ENCODE data around the gene AKR1C2.
"Not testable (repeated sequence)": the region's sequence is repeated elsewhere in the genome, so short reads cannot be mapped to it uniquely, and the experiment has no call there.

The AKR1C2 gene

DNA sequence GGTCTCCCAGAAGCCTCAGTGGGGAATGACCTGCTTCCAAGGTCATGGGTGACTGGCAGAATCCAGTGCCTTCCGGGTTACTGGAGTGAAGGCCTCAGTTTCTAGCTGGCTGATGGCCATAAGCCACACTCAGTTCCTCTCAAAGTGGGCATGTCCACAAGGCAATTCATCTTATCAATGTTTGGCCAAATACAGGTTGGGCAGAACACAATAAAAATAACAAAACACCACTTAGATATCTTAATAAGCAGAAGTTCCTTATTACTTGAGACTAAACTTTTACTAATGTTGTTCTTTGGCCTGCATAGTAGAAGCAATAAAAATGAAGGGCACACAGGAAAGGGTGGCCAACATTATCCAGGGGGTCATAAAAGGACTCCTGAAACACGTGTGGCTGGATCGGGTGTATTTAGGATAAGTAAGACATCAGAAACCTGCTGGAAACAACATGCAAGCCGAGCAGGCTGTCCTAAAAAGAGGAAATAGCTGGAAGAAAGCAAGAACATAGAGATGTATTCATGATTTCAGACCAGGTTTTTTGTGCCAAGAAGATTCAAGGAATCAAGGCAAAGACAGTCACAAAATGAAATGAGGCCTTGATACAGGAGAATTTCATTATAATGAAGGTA is 19.6 kb upstream of the AKR1C2 start:
- no peak for DNase-seq

DNA sequence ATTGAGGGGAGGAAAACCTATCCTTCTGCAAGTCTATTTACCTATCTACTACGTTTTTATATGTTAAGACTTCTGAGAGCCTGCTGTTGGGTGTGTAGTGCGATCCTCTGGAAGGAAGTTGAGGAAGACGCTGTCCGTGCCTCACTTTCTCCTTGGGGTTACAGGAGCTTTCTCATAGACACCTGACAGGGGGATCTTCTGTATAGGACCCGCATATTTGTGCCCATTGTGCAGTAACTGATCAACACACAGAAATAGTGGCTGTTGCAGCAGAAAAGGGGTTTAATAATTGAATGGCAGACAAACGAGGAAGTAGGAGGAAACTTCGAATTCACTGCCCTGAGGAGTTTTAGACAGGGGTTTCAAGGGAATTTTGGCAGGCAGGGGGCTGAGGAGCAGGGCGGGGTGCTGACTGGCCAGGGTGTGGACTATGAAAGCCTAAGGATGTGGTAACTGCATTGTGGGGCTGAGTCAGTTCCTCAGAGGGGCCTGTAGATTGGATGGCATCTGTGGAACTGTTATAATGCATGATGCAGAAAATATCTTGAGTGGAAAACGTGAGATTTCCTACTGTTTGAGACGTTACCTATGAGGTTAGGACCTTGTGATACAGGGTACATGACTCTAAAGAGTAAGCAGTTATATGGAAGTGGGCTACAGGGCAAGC is 18.1 kb upstream of the AKR1C2 start:
- not testable (repeated sequence) for DNase-seq

DNA sequence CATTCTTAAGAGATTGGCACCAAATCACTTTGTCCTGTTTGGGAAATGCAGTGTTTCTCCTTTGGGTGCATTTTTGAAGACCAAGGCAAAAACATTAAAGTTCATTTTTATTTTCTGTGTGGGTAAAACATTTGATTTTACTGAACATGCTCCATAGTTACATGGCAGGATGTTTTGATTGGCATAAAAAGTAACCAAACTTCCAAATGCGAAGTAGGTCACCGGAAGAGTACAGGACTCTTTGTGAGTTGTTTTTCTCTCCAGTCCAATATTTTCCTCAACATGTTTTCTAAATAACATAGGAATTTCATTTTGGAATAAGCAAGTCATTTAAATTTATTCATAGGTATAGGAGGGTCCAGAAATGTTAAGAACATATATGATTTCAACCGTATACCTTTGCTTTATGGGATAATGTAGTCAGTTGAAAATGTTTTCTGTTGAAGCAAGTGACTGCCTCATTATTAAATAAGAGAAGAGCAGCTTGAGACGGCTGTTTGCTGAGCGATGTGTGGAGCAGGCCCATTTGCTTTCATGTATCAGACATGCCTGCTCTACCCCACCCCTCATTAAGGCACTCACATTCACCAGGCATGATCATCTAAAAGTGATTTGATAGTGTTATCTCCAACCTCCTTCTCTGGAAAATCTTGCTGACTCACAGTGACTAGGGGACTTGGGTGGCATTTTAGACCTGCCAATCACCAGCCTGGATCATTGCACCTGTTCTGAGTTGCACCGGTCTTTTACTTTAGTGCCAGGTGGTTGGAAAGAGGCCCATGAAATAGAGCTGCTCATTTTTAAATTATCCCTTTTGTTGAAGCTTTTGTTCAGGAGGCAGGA is 16.3 kb upstream of the AKR1C2 start:
- DNase-seq = not testable (repeated sequence)

DNA sequence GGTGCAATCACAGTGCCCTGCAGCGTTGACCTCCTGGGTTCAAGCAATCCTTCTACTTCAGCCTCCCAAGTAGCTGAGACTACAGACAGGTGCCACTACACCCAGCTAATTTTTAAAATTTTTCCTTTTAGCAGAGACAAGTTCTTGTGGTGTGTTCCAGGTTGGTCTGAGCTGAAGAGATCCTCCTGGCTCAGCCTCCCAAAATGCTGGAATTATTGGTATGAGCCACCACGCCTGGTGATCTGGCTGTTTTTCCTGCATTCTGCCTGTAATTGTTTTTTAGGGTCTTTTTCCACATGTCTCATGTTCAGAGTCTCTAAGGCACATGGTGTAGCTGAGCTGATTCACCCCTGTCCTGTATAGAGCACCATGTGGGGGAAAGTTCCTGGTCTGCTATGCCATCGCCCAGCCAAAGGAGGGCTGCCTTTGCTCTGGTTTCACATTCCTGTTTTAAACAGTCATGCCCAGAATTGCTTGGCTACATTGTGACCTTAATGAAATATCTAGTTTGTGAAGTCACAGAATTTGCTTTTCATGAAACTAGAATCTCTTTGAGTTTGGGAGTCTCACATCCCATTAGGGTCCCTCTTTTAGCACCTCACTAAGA is 15.1 kb upstream of the AKR1C2 start:
- DNase-seq = not testable (repeated sequence)

DNA sequence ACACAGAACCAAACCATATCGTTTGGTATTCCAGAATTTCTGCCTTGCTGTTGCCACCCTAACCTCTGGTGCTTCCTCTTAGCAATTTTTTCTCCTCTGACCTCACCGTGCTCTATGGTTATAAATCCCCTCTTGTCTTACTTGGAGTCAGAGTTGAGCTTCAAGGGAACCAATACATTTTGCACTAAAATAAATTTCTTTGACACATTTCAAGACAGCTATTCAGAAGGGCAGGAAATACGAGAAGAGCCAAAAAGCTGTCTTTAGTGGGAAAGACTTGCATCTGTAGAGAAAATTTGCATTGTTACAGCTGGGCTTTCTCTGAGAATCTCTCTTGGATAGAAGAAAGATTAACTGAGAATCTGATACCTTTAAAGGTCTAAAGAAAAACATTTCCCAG is 14.5 kb upstream of the AKR1C2 start:
- no peak for DNase-seq

DNA sequence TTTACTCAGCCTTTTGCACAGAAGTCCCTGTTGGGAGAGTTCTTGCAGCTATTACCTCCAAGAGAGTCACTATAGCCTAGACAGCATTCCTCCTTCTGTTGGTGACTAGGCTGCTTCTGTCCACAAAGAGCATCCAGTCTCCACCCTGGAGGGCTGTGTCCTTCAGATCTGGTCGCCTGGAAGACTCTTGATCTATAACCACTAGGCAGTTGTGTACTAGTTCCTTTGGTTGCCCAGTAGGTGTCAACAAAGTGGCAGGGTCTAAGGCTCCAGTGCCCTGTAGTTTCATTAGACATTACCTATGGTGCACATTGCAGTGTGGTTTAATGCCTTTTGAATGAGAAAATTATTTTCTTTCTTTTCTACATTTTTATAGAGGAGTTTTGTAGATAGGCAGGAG is 11.3 kb upstream of the AKR1C2 start:
- DNase-seq = no peak

DNA sequence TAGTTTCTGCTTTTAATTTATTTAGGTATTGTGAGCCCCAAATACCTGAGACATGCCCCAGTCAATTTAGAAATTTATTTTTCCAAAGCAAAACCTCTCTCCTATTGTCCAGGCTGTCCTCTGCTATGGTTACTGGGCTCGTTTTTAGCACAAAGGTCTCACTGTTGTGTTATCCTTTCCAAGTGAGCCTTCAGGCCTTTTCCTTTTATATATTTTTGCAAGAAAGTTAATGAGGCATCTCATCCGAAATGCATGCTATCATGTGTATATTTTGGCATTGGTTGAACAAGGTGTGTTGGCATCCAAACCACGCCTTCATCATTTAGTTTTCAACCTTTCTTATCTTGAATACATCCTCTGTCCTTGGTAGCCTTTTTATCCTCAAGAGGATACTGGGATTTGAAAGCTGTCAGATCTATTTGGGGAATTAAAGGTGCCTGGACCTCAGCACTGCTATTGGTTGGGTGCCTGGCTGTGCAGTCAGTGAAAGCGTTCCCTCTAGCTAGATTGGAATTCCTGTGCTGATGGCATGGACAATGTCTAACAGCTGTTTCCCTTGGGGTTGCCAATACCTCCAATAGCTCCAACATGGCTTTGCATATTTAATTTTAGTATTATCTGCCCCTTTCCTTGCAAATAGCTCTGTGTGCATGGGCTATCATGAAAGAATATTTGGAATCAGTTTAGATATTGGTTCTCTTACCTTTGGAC is 10.7 kb upstream of the AKR1C2 start:
- DNase-seq = not testable (repeated sequence)

DNA sequence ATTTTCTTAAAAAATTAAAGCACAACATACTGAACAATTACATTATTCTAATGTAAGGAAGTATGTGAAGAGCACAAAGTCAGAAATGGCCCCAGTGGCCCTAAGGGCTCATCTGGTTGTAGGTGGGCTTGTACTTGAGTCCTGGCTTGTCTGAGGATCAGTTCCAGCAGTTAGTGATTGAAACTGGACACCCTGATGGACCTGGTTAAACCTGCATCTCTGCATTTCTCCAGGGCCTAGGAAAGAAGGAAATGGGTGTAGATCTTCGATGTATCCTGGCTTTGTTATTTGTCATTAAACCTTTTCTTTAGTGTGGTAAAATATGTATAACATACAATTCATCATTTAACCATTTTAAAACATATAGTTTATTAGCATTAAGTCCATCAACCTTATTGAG is 9.7 kb upstream of the AKR1C2 start:
- no peak for DNase-seq

DNA sequence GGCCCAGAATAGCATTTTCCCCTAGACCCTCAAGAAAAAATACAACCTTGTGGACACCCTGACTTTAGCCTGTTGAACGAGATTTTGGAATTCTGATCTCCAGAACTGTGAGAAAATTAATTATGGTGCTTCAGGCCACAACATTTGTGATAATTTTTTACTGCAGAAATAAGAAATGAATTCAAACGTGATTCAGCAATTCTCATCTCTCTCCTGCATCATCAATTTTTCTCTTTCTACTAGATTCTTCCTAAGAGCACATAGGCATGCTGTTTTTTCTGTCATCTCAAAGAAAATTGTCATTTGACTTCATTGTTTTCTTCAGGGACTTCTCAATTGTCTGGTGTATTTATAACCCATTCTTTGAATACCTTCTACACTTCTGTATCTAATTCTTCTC is 8.9 kb upstream of the AKR1C2 start:
- DNase-seq = no peak

DNA sequence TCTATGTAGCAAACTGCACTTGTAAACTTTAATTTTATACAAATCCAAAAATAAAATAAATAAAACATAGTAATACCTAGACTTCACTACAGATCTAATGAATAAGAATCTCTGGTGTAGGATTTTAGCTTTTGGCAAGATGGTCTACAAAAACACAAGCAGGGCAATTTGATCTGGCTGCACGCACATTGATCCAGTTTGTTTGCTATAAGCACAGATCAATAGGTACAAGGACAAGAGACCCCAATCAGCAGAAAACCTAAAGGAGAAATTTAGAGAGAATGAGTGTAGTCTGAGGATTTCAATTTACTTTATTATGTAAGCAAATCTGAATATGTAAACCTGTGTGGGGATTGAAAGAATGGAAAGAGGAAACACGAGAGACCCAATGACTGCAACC is 7.7 kb upstream of the AKR1C2 start:
- not testable (repeated sequence) for DNase-seq

DNA sequence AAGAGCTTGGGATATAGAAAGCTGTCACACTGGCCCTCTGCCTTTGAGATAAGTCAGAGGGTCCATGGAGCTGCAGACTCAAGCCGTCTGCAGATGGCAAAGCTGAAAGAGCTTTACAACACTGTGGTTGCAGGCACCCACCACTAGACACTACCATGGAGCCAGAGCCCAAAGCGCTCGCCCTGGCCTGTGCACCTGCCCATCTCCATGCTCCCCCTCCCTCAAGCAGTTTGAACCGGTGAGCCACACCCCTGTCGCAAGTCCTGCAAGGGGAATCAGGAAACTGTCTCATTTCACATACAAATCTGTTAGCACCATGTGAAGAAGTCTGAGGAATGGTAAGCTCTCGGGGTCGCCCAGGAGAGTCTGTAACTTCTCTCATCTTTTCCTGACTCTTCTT is 6.4 kb upstream of the AKR1C2 start:
- DNase-seq = not testable (repeated sequence)

DNA sequence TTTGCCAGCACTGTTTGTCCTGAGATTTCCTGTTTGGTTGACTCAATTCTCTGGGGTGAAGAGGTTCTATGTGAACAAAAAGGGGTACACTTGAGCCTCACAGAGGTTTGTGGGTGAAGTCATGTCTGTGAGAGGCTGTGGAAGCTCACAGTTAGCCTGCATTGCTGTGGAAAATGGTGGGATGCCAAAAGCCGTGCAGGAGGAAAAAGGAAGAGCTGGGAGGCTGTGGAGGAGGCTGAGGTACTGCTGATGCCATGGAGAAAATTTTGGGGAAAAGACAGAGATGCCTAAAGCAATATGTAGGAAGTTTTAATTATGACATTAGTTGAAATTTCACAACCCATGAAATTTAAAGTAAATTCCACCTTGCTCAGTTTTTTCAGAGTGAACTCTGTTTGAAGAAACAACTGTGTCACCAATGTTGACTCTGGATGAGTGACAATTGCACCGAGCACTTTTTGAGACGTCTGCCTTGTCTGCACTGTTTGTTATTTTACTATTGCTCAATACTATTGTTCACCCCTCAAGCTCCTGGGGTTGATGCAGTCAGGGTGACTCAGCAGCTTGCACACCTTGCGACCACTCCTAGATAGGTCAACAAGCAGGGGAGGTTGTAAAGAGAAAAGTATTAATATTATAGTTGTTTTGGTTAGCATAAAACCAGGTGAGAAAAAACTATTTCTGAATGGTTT is 5.3 kb upstream of the AKR1C2 start:
- not testable (repeated sequence) for DNase-seq

DNA sequence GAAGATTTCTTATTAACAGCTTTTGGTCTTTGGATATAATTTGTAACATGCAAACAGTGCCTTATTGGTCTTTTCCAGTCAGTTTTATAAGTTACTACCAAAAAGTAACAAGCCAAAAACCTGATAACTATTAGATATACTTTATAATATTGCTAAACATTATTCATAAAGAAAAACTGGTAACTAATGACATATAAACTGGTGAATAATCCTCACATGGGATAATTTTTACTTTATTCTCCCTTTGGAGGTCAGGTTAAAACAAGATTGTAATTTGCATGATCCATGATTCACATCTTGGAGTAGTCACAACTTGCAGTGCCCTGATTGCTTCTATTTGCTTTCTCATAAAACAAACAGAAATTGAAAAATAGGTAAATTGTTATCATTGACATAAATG is 844 bp upstream of the AKR1C2 start:
- not testable (repeated sequence) for DNase-seq

DNA sequence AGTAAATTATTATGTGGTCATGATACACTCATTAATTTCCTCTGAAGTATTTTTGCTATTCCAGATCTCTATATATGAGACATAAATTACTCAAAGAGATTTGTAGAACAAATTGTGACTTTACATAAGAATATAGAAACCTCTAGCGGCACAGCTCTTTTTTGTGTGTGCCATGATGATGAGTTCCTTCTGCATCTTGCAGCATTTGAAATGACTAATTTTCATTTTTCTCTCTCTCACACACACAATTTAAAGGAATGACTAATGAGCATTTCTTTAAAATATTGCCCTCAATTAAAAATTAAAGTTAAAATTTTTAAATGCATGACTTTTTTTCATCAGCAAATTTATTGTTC is 351 bp upstream of the AKR1C2 start:
- DNase-seq = not testable (repeated sequence)

DNA sequence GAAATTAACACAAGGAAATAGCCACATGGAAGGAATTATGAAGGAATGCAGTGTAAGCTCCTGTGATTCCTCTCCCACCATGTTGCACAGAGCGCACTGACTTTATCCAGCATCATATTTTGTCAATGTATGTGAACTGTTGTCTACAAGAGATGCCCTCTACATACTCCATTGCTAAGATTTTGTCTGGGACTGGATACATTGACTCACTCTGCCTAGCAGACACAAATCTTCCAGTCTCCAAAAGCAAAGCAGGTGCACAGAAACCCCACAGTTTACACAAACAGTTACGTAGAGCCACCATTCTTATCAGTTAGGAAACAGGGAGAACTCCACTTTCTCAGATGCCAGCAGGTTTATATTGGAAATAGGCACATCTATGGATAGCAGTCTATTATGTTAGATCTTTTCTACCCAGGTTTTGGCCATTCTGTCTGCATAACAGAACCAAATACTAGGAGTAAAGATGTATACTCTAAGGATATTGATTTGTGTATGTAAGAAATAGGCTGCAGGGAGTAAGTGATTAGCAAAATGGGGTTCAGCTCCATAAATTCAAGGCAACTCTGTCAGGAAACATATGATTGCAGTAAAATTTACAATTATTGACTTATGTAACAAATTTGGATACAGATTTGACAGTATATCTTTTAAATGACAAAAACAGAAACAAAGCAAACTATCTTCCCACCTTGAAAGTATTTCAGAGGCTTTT is 1.5 kb downstream of the AKR1C2 start:
- no peak for DNase-seq

DNA sequence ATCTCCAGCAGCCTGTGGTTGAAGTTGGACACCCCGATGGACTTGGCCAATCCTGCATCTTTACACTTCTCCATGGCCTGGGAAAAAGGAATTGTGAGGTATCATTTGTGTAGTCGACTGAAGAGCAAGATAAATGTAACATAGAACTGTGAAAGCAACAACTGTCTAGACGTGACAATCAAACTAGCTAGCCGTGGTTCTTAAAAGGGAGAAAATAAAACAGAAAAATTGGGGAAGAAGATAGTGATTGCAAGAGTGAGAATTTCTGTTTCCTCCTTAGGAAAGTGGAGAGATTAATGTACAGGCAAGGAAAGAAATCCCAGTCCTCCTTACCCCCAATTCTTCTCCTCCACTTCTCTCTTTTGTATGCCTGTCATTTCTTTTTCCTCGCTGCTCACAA is 5.0 kb downstream of the AKR1C2 start:
- no peak for DNase-seq

DNA sequence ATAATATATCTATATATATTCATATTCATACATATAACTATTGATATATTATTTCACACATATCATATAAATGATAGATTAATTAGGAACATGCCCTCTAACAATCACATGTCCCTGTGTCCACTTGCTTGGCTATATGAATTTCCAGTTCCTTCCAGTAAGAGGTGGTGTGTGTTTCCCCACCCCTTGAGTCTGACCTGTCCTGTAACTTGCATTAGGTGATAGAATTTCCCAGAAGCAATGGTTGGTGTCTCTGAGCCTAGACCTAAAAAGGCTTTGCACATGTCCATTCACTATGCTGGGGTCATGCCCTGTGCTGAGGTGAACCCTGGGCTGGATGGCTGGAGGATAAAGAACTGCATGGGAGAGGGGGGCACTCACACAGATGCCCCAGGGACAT is 9.4 kb downstream of the AKR1C2 start:
- not testable (repeated sequence) for DNase-seq

DNA sequence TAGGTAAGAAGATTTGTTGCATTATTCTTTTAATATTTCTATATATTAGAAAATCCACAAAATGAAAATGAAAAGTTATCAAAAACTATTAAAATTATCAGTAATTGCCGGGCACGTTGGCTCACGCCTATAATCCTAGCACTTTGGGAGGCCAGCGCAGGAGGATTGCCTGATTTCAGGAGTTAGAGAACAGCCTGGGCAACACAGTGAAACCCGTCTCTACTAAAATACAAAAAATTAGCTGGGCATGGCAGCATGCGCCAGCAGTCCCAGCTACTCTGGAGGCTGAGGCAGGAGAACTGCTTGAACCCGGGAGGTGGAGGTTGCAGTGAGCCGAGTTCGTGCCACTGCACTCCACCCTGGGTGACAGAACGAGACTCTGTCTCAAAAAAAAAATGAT is 11.1 kb downstream of the AKR1C2 start:
- not testable (repeated sequence) for DNase-seq

DNA sequence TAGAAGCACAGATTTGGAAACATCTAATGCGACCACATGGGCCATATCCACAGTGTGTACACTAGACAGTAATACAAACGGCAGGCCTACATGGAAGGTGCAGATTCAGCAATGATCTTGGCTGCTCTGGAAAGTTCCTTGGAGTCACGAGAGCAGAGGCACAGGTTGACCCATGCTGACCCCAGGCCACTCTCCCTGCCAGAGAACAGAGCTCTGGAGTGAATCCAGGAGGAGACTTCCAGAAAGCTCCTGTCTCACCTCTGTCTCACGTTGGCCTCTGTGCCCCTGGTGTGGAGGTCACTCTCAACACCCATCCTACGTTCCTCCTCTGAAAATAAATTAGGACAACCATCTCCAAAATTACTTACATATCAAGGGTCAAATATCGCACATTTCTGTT is 12.2 kb downstream of the AKR1C2 start:
- DNase-seq = not testable (repeated sequence)

DNA sequence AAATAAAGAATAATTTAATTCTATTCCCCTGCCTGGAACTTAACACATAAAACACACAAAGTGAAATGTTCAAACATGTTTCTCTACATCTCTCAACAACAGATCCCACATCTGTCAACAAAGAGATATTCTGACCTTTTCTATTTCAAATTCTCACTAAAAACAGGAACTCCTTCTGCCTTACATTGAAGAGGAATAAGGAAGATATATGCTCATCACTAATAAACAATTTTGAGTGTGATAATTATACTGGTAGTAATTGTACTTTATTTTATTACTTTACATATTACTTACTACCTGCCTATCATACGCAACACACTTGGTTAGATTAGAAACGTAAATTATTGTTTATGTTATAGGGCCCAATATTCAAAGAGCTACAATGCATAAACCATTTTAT is 13.4 kb downstream of the AKR1C2 start:
- DNase-seq = no peak

DNA sequence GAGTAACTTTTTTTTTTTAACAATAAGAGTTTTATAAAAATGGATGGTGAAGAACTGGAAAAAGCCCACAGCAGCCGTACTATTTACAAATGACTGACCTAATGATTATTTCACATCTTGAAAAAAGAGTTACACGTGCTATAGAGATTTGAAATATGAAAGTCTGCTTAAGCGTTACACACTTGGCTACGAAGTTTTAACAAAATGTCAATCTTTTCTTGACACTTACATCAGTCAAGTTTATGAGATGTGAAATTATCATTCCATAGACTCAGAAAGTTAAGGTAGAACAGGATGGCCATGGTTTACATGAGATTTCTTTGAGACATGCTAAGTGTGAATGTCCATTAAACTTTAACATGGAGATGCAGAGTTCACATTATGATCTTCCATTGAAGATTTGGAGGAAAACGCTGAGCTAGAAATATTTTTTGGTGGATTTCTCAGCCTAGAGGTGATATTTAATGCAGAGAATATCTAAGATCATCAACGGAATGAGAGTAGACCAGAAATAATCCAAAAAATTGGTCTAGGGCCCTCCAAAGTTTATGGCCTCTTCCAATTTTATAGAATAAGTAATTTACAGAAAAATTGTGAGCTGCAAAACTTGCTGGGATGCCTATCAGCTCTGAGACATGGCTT is 15.5 kb downstream of the AKR1C2 start:
- not testable (repeated sequence) for DNase-seq
